H1 (cell line): Measurements from ENCODE around the gene RFK. TPM values are rescaled to one million over a fixed set of nuclear protein-coding genes. Genes with fewer than 3 reads are reported as not detected.

Source experiments
- CTCF ChIA-PET: fragments of 300-600 bp; sonication (Branson Sonifier 250); formaldehyde crosslinking; loops from one replicate; lab custom pipeline; 2021; ENCODE audit not compliant: partially characterized antibody; lab: Charles Lee
- POLR2A ChIA-PET: fragments of 300-600 bp; sonication (Branson Sonifier 250); formaldehyde crosslinking; loops from one replicate; lab custom pipeline; 2021; ENCODE audit warnings: inconsistent platforms; ENCODE audit not compliant: partially characterized antibody; lab: Charles Lee
- DNase-seq, 2 experiments: peaks; one replicate each; pipeline versions ENCODE4 v3.0.0 to v3.0.0-alpha.2; 2010 to 2022; ENCODE audit warnings: low spot score in 2 of 2, low read depth in 1 of 2, mixed read lengths in 1 of 2
- FAIRE-seq: peaks from 2 replicates; lab custom pipeline; 2011; peaks lifted over from hg19 to GRCh38; lab: Jason Lieb, UNC
- H2AFZ ChIP-seq: 2 replicates; pipeline ENCODE4 v1.8.1; 2012; ENCODE audit warnings: low read length, inconsistent platforms
- H2AK5ac ChIP-seq: 2 replicates; pipeline ENCODE4 v1.6.1; 2013; ENCODE audit warnings: low read depth, low read length
- H2BK120ac ChIP-seq: replicated peaks from 2 replicates; pipeline ENCODE3; 2013; ENCODE audit warnings: low read depth, low read length, inconsistent platforms
- H2BK12ac ChIP-seq: 2 replicates; pipeline ENCODE4 v1.6.1; 2013; ENCODE audit warnings: low read depth, low read length
- H2BK15ac ChIP-seq: 2 replicates; pipeline ENCODE4 v1.6.1; 2013; ENCODE audit warnings: low read length
- H2BK20ac ChIP-seq: 2 replicates; pipeline ENCODE4 v1.6.1; 2013; ENCODE audit warnings: low read length
- H2BK5ac ChIP-seq: 2 replicates; pipeline ENCODE4 v1.6.1; 2013; ENCODE audit warnings: low read depth, low read length
- H3K14ac ChIP-seq: 2 replicates; pipeline ENCODE4 v1.6.1; 2013; ENCODE audit warnings: inconsistent platforms; ENCODE audit not compliant: insufficient read length
- H3K18ac ChIP-seq: 2 replicates; pipeline ENCODE4 v1.6.1; 2013; ENCODE audit warnings: low read length; ENCODE audit errors: extremely low read depth
- H3K23ac ChIP-seq: 2 replicates; pipeline ENCODE4 v1.6.1; 2013; ENCODE audit warnings: inconsistent platforms; ENCODE audit not compliant: insufficient read length
- H3K23me2 ChIP-seq: 2 replicates; pipeline ENCODE4 v1.6.1; 2013; ENCODE audit warnings: low read depth, low read length
- H3K27ac ChIP-seq: 2 replicates; pipeline ENCODE4 v1.6.1; 2011; ENCODE audit warnings: low read depth, low read length, inconsistent platforms
- H3K27me3 ChIP-seq, 4 experiments: replicated peaks in 1 of 4; 1 replicate in 1 of 4; 2 replicates in 3 of 4; pipeline versions ENCODE4 v1.6.1 to v1.8.1; 2011 to 2013; ENCODE audit warnings: low read length in 3 of 4, mild to moderate bottlenecking in 3 of 4, inconsistent platforms in 2 of 4, mixed read lengths in 2 of 4, moderate library complexity in 1 of 4; ENCODE audit not compliant: control insufficient read depth in 3 of 4, insufficient read depth in 3 of 4; ENCODE audit errors: extremely low read depth in 1 of 4
- H3K36me3 ChIP-seq, 4 experiments: 2 replicates each; pipeline versions ENCODE4 v1.6.1 to v1.8.1; 2011 to 2013; ENCODE audit warnings: mild to moderate bottlenecking in 4 of 4, low read length in 3 of 4, moderate library complexity in 2 of 4, control low read depth in 1 of 4, inconsistent platforms in 1 of 4; ENCODE audit not compliant: insufficient read depth in 4 of 4, control insufficient read depth in 2 of 4
- H3K4ac ChIP-seq: replicated peaks from 2 replicates; pipeline ENCODE3; 2013; ENCODE audit warnings: low read length, low read depth, mixed read lengths, inconsistent platforms; ENCODE audit not compliant: insufficient read length
- H3K4me1 ChIP-seq, 4 experiments: replicated peaks in 1 of 4; 1 replicate in 1 of 4; 2 replicates in 3 of 4; pipeline versions ENCODE4 v1.6.1 to v1.8.1; 2011 to 2013; ENCODE audit warnings: low read length in 3 of 4, inconsistent platforms in 2 of 4, mixed read lengths in 1 of 4; ENCODE audit not compliant: insufficient read depth in 4 of 4, control insufficient read depth in 3 of 4
- H3K4me2 ChIP-seq, 2 experiments: 2 replicates each; pipeline versions ENCODE4 v1.6.1 to v1.8.1; 2011 to 2013; ENCODE audit warnings: low read depth in 2 of 2, low read length in 2 of 2, control low read depth in 1 of 2, inconsistent platforms in 1 of 2, mild to moderate bottlenecking in 1 of 2; ENCODE audit not compliant: insufficient read depth in 1 of 2
- H3K4me3 ChIP-seq, 4 experiments: fragments of 200-600, 300-600 bp in 1 of 4; sonication (generic), shearing (Covaris generic), sonication (Bioruptor Twin) in 1 of 4; 2 replicates each; pipeline versions ENCODE4 v1.5.1 to v1.8.1; 2011 to 2016; ENCODE audit warnings: low read length in 4 of 4, low read depth in 3 of 4, control low read depth in 2 of 4, inconsistent platforms in 2 of 4, mild to moderate bottlenecking in 2 of 4, mixed read lengths in 1 of 4, moderate library complexity in 1 of 4; ENCODE audit not compliant: insufficient read depth in 2 of 4; ENCODE audit errors: extremely low read depth in 1 of 4
- H3K56ac ChIP-seq: replicated peaks from 2 replicates; pipeline ENCODE3; 2013; ENCODE audit warnings: low read depth, mild to moderate bottlenecking, mixed read lengths, low read length, inconsistent platforms; ENCODE audit not compliant: insufficient read length
- H3K79me1 ChIP-seq: 2 replicates; pipeline ENCODE4 v1.6.1; 2013; ENCODE audit warnings: low read depth, low read length, control low read depth
- H3K79me2 ChIP-seq, 2 experiments: 2 replicates each; pipeline versions ENCODE4 v1.6.1 to v1.8.1; 2012 to 2013; ENCODE audit warnings: low read length in 2 of 2, mild to moderate bottlenecking in 2 of 2, inconsistent platforms in 1 of 2; ENCODE audit not compliant: insufficient read depth in 2 of 2, control insufficient read depth in 1 of 2
- H3K9ac ChIP-seq, 4 experiments: replicated peaks in 1 of 4; 1 replicate in 1 of 4; 2 replicates in 3 of 4; pipeline versions ENCODE4 v1.6.1 to v1.8.1; 2011 to 2013; ENCODE audit warnings: low read depth in 3 of 4, low read length in 3 of 4, control low read depth in 2 of 4, mild to moderate bottlenecking in 2 of 4, moderate library complexity in 2 of 4, inconsistent platforms in 1 of 4; ENCODE audit errors: extremely low read depth in 1 of 4
- H3K9me3 ChIP-seq, 2 experiments: 2 replicates each; pipeline versions ENCODE4 v1.6.1 to v1.8.1; 2012 to 2013; ENCODE audit warnings: mild to moderate bottlenecking in 2 of 2, moderate library complexity in 2 of 2, control low read depth in 1 of 2, inconsistent platforms in 1 of 2, low read depth in 1 of 2, low read length in 1 of 2, mixed read lengths in 1 of 2; ENCODE audit not compliant: insufficient read depth in 2 of 2
- H4K20me1 ChIP-seq, 2 experiments: replicated peaks in 1 of 2; 2 replicates each; pipeline versions ENCODE3 to v1.8.1; 2011 to 2013; ENCODE audit warnings: inconsistent platforms in 2 of 2, low read length in 2 of 2, mild to moderate bottlenecking in 1 of 2; ENCODE audit not compliant: insufficient read depth in 2 of 2, control insufficient read depth in 1 of 2
- H4K5ac ChIP-seq: 2 replicates; pipeline ENCODE4 v1.6.1; 2013; ENCODE audit warnings: low read length, low read depth, mixed read lengths, inconsistent platforms; ENCODE audit not compliant: insufficient read length
- H4K8ac ChIP-seq: 2 replicates; pipeline ENCODE4 v1.8.0; 2013; ENCODE audit warnings: mild to moderate bottlenecking, moderate library complexity, low read length, inconsistent platforms; ENCODE audit not compliant: insufficient read depth; ENCODE audit errors: extremely low read depth
- H4K91ac ChIP-seq: replicated peaks from 2 replicates; pipeline ENCODE3; 2013; ENCODE audit warnings: low read length, mixed read lengths, inconsistent platforms; ENCODE audit not compliant: insufficient read length
- BACH1 ChIP-seq: IDR thresholded peaks from 2 replicates; pipeline ENCODE4 v1.6.1; 2012; ENCODE audit warnings: low read length, improper control_type of control experiment
- CHD2 ChIP-seq: IDR thresholded peaks from 2 replicates; pipeline ENCODE4 v1.6.1; 2012; ENCODE audit warnings: low read length, improper control_type of control experiment
- EGR1 ChIP-seq: IDR thresholded peaks from 2 replicates; pipeline ENCODE4 v1.6.1; 2011; ENCODE audit warnings: low read depth, low read length, borderline replicate concordance
- GABPA ChIP-seq: IDR thresholded peaks from 2 replicates; pipeline ENCODE4 v1.6.1; 2011; ENCODE audit warnings: mild to moderate bottlenecking, low read length, moderate library complexity, borderline replicate concordance; ENCODE audit not compliant: insufficient read depth
- JUND ChIP-seq: IDR thresholded peaks from 2 replicates; pipeline ENCODE4 v1.6.1; 2011; ENCODE audit warnings: mild to moderate bottlenecking, improper control_type of control experiment, low read length
- NANOG ChIP-seq: IDR thresholded peaks from 2 replicates; pipeline ENCODE4 v1.6.1; 2011; ENCODE audit warnings: low read length, low read depth, mild to moderate bottlenecking, inconsistent platforms; ENCODE audit not compliant: insufficient read depth, poor library complexity, severe bottlenecking
- NRF1 ChIP-seq: IDR thresholded peaks from 2 replicates; pipeline ENCODE4 v1.6.1; 2011; ENCODE audit warnings: mild to moderate bottlenecking, low read depth, low read length, improper control_type of control experiment
- RNF2 ChIP-seq: fragments of 200-900, 300-1000 bp; sonication (generic); IDR thresholded peaks from 2 replicates; pipeline ENCODE4 v1.7.1; 2016; ENCODE audit warnings: borderline replicate concordance, low read depth, mild to moderate bottlenecking, antibody characterized with exemption, low read length; ENCODE audit not compliant: poor library complexity, severe bottlenecking; ENCODE audit errors: missing control alignments
- SUZ12 ChIP-seq: fragments of 200-600 bp; sonication (generic); IDR thresholded peaks from 2 replicates; pipeline ENCODE4 v1.6.1; 2012; ENCODE audit warnings: mild to moderate bottlenecking, inconsistent platforms, low read length, moderate library complexity, mixed read lengths
- YY1 ChIP-seq: IDR thresholded peaks from 2 replicates; pipeline ENCODE4 v1.6.1; 2011; ENCODE audit warnings: low read depth, mild to moderate bottlenecking, low read length
- WGBS, 2 experiments: shearing (Covaris generic) in 1 of 2; methylation state at CpG; one replicate each; pipeline versions ENCODE4 v1.1.6 to v1.1.7; 2013 to 2015; ENCODE audit warnings: low lambda C conversion rate in 2 of 2, mixed read lengths in 2 of 2, inconsistent platforms in 1 of 2, low coverage in 1 of 2, missing lambda C conversion rate in 1 of 2; ENCODE audit not compliant: insufficient replicate concordance in 2 of 2, insufficient coverage in 1 of 2, insufficient read length in 1 of 2; ENCODE audit errors: extremely low coverage in 1 of 2, missing lambda C conversion rate in 1 of 2; 5-methylcytosine and 5-hydroxymethylcytosine counted together
- polyA plus RNA-seq, 7 experiments: library from polyadenylated mRNA; depleted of rRNA in 3 of 7; stranded (reverse) in 5 of 7; unstranded in 2 of 7; fragments of >200 nt in 5 of 7; fragments of 200-250 nt in 2 of 7; gene quantifications; 1 replicate in 5 of 7; 2 replicates in 1 of 7; 4 replicates in 1 of 7; pipeline versions ENCODE4 v1.2.1 to v1.2.3, GENCODE V29; 2011 to 2013; ENCODE audit warnings: missing spikeins in 2 of 7, mixed read lengths in 2 of 7
- total RNA-seq: library from RNA; stranded (reverse); fragmentation: NEBNext Ultra II Directional; extraction: Animal tissue kit (Norgen Biotek cat#: 25700); gene quantifications from 2 replicates; pipeline ENCODE4 v1.2.1, GENCODE V29; 2021
- TF ChIP-seq, protein P1 (sequence below): IDR thresholded peaks from 2 replicates; pipeline ENCODE4 v1.6.1; 2012; ENCODE audit warnings: inconsistent platforms

RFK gene
- total and polyA plus RNA-seq, 2 of the 8 experiments (the other 6 are each of a cell fraction or from before 2014, with no cell fraction given) = 4.3 to 10.6 TPM

DNA sequence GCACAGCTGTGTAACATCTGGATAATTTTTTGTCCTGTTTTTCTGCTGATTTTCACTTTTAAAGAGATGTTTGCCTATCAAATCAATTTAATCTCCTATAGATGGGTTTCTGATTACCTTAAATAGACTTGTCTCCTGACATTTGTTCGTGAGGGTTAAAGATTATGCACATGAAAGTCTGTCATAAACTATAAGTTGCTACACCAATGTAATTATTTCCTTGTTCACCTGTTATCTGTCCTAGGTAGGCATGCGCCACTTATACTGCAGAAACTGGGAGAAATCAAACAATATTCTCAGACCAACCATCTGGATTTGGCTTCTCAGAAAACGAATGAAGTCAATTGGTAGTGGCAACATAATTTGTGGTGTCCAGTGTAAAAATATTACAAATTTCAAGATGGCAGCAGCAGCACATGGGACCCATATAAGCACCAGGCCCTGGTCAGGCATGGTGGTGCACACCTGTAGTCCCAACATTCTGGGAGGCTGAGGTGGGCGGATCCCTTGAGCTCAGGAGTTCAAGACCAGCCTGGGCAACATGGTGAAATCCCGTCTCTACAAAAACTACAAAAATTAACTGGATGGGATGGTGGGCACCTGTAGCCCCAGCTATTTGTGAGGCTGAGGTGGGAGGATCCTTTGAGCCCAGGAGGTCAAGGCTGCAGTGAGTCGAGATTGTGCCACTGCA lies 20.3 kb downstream of the RFK start:
- Histone ChIP-seq H3K4ac (no peak overlapping the region), H2BK20ac (no peak overlapping the region), H3K27ac (no peak overlapping the region), H3K4me2 (no peak overlapping the region), H4K8ac (no peak overlapping the region), H2BK5ac (no peak overlapping the region), H2AFZ (no peak overlapping the region), H3K18ac (no peak overlapping the region), H2BK12ac (no peak overlapping the region), H3K36me3 (no peaks in the 10 kb centered on the region), H3K79me1 (no peaks in the 10 kb centered on the region), H4K20me1 (no peaks in the 10 kb centered on the region), H3K79me2 (no peaks in the 10 kb centered on the region), H3K56ac (no peak overlapping the region), H3K4me3 (no peak overlapping the region), H3K9me3 (no peaks in the 10 kb centered on the region), H2AK5ac (no peak overlapping the region), H3K23ac (no peak overlapping the region), H2BK15ac (no peak overlapping the region), H4K5ac (no peak overlapping the region), H3K23me2 (no peaks in the 10 kb centered on the region), H2BK120ac (no peak overlapping the region), H4K91ac (no peak overlapping the region), H3K27me3 (no peaks in the 10 kb centered on the region), H3K9ac (no peak overlapping the region), H3K4me1 (no peaks in the 10 kb centered on the region), H3K14ac (no peak overlapping the region)
- ChIA-PET POLR2A (no interaction called here), CTCF (no interaction called here)
- no peak for DNase-seq
- no peak for FAIRE-seq
- 89% methylated on average over 6 of the region's 6 CpGs; no CpG with 5 or more reads in 1 of the 2 experiments for WGBS, 2 experiments
- TF ChIP-seq NRF1 = no peak
- no peak for TF ChIP-seq EGR1
- no peak for TF ChIP-seq NANOG
- TF ChIP-seq, protein P1, sequence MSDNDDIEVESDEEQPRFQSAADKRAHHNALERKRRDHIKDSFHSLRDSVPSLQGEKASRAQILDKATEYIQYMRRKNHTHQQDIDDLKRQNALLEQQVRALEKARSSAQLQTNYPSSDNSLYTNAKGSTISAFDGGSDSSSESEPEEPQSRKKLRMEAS = no peak
- TF ChIP-seq SUZ12 = no peak
- TF ChIP-seq GABPA = no peak
- TF ChIP-seq RNF2 = no peak
- no peak for TF ChIP-seq BACH1
- TF ChIP-seq JUND = no peak
- TF ChIP-seq YY1 = no peak
- no peak for TF ChIP-seq CHD2
